HL-60 (cell line): ENCODE results near the gene TELO2.

ENCODE experiments used
- CTCF ChIP-seq: IDR thresholded peaks from one replicate; pipeline ENCODE4 v1.5.1; 2011; ENCODE audit warnings: low read length, control low read depth, inconsistent platforms; ENCODE audit not compliant: insufficient read depth
- GABPA ChIP-seq: IDR thresholded peaks from 2 replicates; pipeline ENCODE4 v1.6.1; 2012; ENCODE audit warnings: low read depth
- POLR2AphosphoS5 ChIP-seq: IDR thresholded peaks from 2 replicates; pipeline ENCODE4 v1.6.1; 2012; ENCODE audit warnings: low read depth
- REST ChIP-seq: IDR thresholded peaks from 2 replicates; pipeline ENCODE4 v1.6.1; 2012; ENCODE audit warnings: low read depth; ENCODE audit not compliant: insufficient replicate concordance
- SPI1 ChIP-seq: IDR thresholded peaks from 2 replicates; pipeline ENCODE4 v1.6.1; 2012; ENCODE audit warnings: low read depth, mild to moderate bottlenecking, borderline replicate concordance

GRCh38 chr16:1460602-1461138, 32.5 kb upstream of the TELO2 start:
- TF ChIP-seq CTCF (no peak), POLR2AphosphoS5 (no peak), REST (no peak), GABPA (no peak), SPI1 (no peak)
